ENCODE data around the gene CDCP2. TPM values are rescaled to one million over a fixed set of nuclear protein-coding genes. Genes with fewer than 3 reads are reported as not detected.

The CDCP2 gene
- total and polyA plus RNA-seq, 10 donors, result 0.23 to 1.6 (median 0.85) TPM; not detected in 3

DNA sequence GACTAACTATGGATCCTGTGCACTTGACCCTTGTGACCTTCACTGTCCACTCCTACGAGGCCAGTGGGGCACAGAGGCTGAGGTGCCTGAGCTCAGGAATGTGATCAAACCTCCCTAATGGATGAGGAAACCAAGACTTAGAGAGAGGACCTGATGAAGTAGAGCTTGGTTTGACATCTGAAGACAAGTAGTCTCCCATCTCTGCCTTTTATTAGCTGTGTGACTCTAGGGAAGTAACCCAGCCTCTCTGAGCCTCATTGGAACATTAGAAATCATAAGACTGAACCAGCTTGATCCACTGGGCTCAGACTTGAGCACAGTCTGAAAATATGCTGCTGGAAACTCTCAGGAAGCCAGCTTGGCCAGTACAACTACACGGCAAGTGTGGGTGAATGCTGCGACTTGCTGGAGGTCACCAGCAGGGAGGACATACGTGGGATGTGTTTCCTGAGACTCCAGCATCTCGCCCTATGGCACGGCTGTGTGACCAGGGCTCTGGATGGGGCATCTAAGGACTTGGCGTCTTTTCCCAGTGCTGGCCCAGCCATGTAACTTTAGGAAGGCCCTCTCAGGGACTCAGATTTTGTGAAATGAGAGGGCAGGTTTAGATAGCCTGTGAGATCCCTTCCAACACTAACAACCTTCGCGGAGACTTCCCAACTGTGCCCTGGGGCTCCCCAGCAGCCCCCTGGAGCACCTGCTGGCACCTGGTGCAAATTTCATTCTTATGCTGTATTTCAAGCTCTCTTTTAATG, 10.5 kb downstream of the CDCP2 start:
- intact Hi-C loops (cut with DNase I; ENCODE audit: low total_unique reads), result no loop called here
- 63 to 72% (median 67%) methylated on average over 9 of the region's 9 CpGs for WGBS, 5 donors
- H3K27ac ChIP-seq, result no peak overlapping the region
- no peaks in the 10 kb centered on the region for H3K36me3 ChIP-seq
- H3K4me3 ChIP-seq, result no peak overlapping the region
- TF ChIP-seq CTCF (IDR thresholded peaks at IDR 0.05 in 8 of 11, conservative IDR thresholded peaks at IDR 0.05 in 3 of 11) (no peak), POLR2AphosphoS5 (IDR thresholded peaks at IDR 0.05) (no peak), POLR2A (IDR thresholded peaks at IDR 0.05) (no peak)
- H3K9me3 ChIP-seq, result peaks cover 0 to 4% (median 0%) of the 10 kb centered on the region in 8 donors
- H3K27me3 ChIP-seq (replicated peaks in 1 of 7), result no peaks in the 10 kb centered on the region
- no peak for DNase-seq
- H3K4me1 ChIP-seq, result peaks cover 0 to 9% (median under 1%) of the 10 kb centered on the region in 6 donors

GRCh38 chr1:54139711-54140110, 13.1 kb downstream of the CDCP2 start:
- Histone ChIP-seq H3K4me1 (peaks cover 0 to 28% (median 6%) of the 10 kb centered on the region in 6 donors), H3K27ac (no peak overlapping the region), H3K9me3 (peaks cover 0 to 4% (median 0%) of the 10 kb centered on the region in 8 donors), H3K27me3 (replicated peaks in 1 of 7) (no peaks in the 10 kb centered on the region), H3K36me3 (no peaks in the 10 kb centered on the region), H3K4me3 (no peak overlapping the region)
- 93 to 96% (median 95%) methylated on average over 11 to 12 of the region's 12 CpGs for WGBS, 5 donors
- no peak for DNase-seq
- intact Hi-C loops (cut with DNase I; ENCODE audit: low total_unique reads), result no loop called here
- no peak for TF ChIP-seq POLR2A (IDR thresholded peaks at IDR 0.05)
- TF ChIP-seq CTCF (IDR thresholded peaks at IDR 0.05 in 8 of 11, conservative IDR thresholded peaks at IDR 0.05 in 3 of 11), result no peak
- TF ChIP-seq POLR2AphosphoS5 (IDR thresholded peaks at IDR 0.05), result no peak

DNA sequence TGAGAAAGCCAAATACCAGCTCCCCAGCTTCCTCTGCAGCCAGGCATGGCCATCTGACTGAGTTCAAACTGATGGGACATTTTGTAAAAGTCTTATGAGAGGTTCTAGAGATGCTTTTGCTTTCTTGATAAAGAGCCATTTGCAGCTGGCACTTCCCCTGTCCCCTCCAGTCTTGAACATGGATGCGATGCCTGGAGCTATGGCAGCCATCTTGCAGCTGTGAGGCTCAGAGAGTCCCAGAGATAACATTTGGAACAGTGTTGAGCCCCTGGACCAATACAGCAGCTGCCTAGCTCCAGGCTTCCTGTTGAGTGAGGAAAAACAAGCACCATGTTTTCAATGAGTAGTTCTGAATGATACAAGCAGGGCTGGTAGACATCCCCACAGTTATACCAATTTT, 13.8 kb downstream of the CDCP2 start:
- H3K36me3 ChIP-seq, result no peaks in the 10 kb centered on the region
- H3K4me3 ChIP-seq, result no peak overlapping the region
- no peak for DNase-seq
- no peak overlapping the region for H3K27ac ChIP-seq
- 94 to 100% (median 97%) methylated on average over 1 of the region's 1 CpG for WGBS, 5 donors
- TF ChIP-seq POLR2A (IDR thresholded peaks at IDR 0.05) (no peak), CTCF (IDR thresholded peaks at IDR 0.05 in 8 of 11, conservative IDR thresholded peaks at IDR 0.05 in 3 of 11) (no peak), POLR2AphosphoS5 (IDR thresholded peaks at IDR 0.05) (no peak)
- no peaks in the 10 kb centered on the region for H3K27me3 ChIP-seq (replicated peaks in 1 of 7)
- H3K9me3 ChIP-seq, result peaks cover 0 to 4% (median 0%) of the 10 kb centered on the region in 8 donors
- intact Hi-C loops (cut with DNase I; ENCODE audit: low total_unique reads), result no loop called here
- peaks cover 0 to 28% (median 6%) of the 10 kb centered on the region in 6 donors for H3K4me1 ChIP-seq

GRCh38 chr1:54137534-54138061, 15.2 kb downstream of the CDCP2 start:
- DNase-seq, result no peak
- peaks cover 0 to 4% (median 0%) of the 10 kb centered on the region in 8 donors for H3K9me3 ChIP-seq
- WGBS, 5 donors, result 22 to 43% (median 35%) methylated on average over 9 to 10 of the region's 10 CpGs
- TF ChIP-seq POLR2AphosphoS5 (IDR thresholded peaks at IDR 0.05), result peak in 2 of 3 donors; percentile 16 to 61
- no peak for TF ChIP-seq CTCF (IDR thresholded peaks at IDR 0.05 in 8 of 11, conservative IDR thresholded peaks at IDR 0.05 in 3 of 11)
- no peak for TF ChIP-seq POLR2A (IDR thresholded peaks at IDR 0.05)
- H3K27me3 ChIP-seq (replicated peaks in 1 of 7), result no peaks in the 10 kb centered on the region
- H3K4me3 ChIP-seq, result no peak overlapping the region
- peaks cover 0 to 28% (median 6%) of the 10 kb centered on the region in 6 donors for H3K4me1 ChIP-seq
- H3K27ac ChIP-seq, result peak overlapping the region in 6 of 8 donors; percentile 39 to 65 (median 60)
- H3K36me3 ChIP-seq, result no peaks in the 10 kb centered on the region
- intact Hi-C loops (cut with DNase I; ENCODE audit: low total_unique reads), result no loop called here

Data from spleen (tissue), 11 donors.